Measurements from ENCODE around the gene MED13.
"Not testable (repeated sequence)": the region's sequence is repeated elsewhere in the genome, so short reads cannot be mapped to it uniquely, and the experiment has no call there.

Gene MED13

DNA sequence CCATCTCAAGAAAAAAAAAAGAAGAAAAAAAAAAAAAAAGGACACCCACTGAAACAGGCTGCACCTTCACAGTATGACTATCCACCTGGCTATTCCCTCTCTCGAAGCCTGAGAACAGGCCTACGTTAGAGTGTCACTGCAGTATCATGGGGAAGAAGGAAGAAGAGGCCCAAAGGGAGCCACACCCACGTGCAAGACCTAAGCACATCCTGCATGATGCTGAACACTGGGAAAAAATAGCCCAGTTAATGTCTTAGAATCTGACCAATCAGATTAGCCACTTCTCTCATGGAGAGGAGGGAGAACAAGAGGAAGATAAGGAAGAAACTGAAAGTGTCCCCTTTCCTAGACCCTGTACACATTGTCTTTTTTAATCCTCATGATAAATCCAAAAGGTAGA is 19.5 kb upstream of the MED13 start:
- Mint-ChIP-seq H3K9me3 (no peaks in the 10 kb centered on the region), H3K4me1 (no peaks in the 10 kb centered on the region), H3K36me3 (ENCODE audit: insufficient read depth) (no peaks in the 10 kb centered on the region), H3K27ac (ENCODE audit: low read depth) (no peak overlapping the region), H3K27me3 (peaks cover 11% of the 10 kb centered on the region), H3K4me3 (no peak overlapping the region)
- DNase-seq (ENCODE audit: low spot score in 2 of 2), result no peak
- no peak for ATAC-seq (replicated peaks; ENCODE audit: extremely low read depth, poor library complexity, severe bottlenecking)

DNA sequence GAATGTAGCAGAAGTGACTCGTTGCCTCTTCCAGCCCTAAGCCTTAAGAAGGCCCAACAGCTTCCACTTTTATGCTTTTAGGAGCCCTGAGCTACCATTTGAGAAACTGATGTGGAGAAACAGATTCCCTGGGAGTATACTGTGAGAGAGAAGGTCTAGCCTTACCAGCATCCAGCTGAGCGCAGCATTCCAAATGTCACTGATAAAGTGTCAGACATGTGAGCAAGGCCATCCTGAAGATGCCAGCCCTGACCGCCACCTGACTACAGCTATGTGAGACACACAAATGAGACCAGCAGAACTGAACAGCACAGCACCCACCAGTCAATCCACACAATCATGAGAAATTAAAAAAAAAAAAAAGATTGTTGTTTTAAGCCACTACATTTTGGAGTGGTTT is 18.6 kb upstream of the MED13 start:
- Mint-ChIP-seq H3K27me3 (peaks cover 19% of the 10 kb centered on the region), H3K4me3 (no peak overlapping the region), H3K27ac (ENCODE audit: low read depth) (no peak overlapping the region), H3K4me1 (no peaks in the 10 kb centered on the region), H3K9me3 (no peaks in the 10 kb centered on the region), H3K36me3 (ENCODE audit: insufficient read depth) (no peaks in the 10 kb centered on the region)
- DNase-seq (ENCODE audit: low spot score in 2 of 2) (no peak), ATAC-seq (replicated peaks; ENCODE audit: extremely low read depth, poor library complexity, severe bottlenecking) (no peak)

DNA sequence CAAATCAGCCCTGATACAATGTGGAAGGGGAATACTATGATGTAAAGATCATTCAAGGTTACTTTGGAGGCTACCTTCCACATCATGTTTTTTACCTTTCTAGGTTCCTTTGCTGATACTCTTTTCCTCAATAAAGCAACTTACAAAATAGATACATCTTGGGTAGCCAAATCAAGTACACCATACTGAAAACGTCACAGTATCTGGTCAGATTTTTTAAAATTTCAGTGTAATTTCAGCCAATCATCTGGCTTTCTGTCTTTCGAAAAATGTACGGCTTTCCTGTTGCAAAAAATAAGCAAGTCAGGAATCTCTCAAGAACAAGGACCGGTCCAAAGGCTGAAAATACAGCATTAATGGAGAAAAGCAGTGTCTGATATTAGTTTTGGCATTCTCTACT is 15.6 kb upstream of the MED13 start:
- H3K9me3 Mint-ChIP-seq, result no peaks in the 10 kb centered on the region
- no peak for DNase-seq (ENCODE audit: low spot score in 2 of 2)
- no peaks in the 10 kb centered on the region for H3K36me3 Mint-ChIP-seq (ENCODE audit: insufficient read depth)
- peaks cover 42% of the 10 kb centered on the region for H3K27me3 Mint-ChIP-seq
- H3K27ac Mint-ChIP-seq (ENCODE audit: low read depth), result no peak overlapping the region
- no peak for ATAC-seq (replicated peaks; ENCODE audit: extremely low read depth, poor library complexity, severe bottlenecking)
- H3K4me3 Mint-ChIP-seq, result no peak overlapping the region
- H3K4me1 Mint-ChIP-seq, result no peaks in the 10 kb centered on the region

DNA sequence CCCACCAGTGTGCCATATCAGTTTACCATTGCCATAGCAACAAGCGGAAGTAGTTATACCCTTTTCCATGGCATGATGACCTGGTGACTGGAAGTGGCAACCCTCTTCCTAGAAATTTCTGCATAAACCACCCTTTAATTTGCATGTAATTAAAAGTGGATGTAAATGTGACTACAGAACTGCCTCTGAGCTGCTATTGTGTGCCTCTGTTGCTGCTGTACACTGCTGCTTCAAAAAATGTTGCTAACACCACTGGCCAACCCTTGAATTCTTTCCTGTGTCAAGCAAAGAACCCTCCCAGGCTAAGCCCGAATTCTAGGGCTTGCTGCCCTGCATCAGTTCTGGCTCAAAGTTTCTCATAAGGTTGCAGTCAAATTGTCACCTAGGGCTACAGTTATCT is 12.9 kb upstream of the MED13 start:
- Mint-ChIP-seq H3K4me3 (no peak overlapping the region), H3K9me3 (no peaks in the 10 kb centered on the region), H3K27ac (ENCODE audit: low read depth) (no peak overlapping the region), H3K4me1 (no peaks in the 10 kb centered on the region), H3K27me3 (peaks cover 42% of the 10 kb centered on the region), H3K36me3 (ENCODE audit: insufficient read depth) (no peaks in the 10 kb centered on the region)
- DNase-seq (ENCODE audit: low spot score in 2 of 2) (no peak), ATAC-seq (replicated peaks; ENCODE audit: extremely low read depth, poor library complexity, severe bottlenecking) (no peak)

DNA sequence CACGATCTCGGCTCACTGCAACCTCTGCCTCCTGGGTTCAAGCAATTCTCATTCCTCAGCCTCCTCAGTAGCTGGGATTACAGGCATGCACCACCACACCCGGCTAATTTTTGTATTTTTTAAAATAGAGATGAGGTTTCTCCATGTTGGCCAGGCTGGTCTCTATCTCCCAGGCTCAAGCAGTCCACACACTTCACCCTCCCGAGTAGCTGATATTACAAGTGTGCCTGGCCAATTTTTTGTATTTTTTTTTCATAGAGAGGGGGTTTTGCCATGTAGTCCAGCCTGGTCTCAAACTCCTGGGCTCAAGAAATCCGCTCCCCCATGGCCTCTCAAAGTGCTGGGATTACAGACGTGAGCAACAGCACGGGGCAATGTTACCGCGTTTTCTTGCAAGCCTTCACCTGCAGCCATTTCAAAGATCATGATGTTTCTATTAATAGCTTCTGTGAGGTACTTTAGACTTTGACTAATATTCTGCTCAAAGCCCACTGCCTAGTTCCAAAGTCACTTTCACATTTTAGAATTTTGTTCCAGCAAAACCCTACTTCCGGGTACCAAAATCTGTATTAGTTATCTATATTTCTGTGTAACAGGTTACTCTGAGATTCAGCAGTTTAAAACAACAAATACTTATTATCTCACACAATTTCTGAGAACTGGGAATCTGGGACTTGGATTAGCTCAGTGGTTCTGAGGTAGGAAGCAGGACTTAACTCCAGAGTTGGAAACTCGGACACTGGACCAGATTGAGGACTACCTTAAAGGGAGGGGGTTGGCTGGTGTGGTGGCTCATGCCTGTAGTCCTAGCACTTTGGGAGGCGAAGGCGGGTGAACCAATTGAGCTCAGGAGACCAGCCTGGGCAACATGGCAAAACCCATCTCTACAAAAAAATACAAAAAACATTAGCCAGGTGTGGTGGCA is 12.0 kb upstream of the MED13 start:
- Mint-ChIP-seq H3K4me1 (no peaks in the 10 kb centered on the region), H3K36me3 (ENCODE audit: insufficient read depth) (no peaks in the 10 kb centered on the region), H3K4me3 (no peak overlapping the region), H3K27me3 (peaks cover 42% of the 10 kb centered on the region), H3K27ac (ENCODE audit: low read depth) (no peak overlapping the region), H3K9me3 (no peaks in the 10 kb centered on the region)
- DNase-seq (ENCODE audit: low spot score in 2 of 2) (no peak), ATAC-seq (replicated peaks; ENCODE audit: extremely low read depth, poor library complexity, severe bottlenecking) (no peak)

DNA sequence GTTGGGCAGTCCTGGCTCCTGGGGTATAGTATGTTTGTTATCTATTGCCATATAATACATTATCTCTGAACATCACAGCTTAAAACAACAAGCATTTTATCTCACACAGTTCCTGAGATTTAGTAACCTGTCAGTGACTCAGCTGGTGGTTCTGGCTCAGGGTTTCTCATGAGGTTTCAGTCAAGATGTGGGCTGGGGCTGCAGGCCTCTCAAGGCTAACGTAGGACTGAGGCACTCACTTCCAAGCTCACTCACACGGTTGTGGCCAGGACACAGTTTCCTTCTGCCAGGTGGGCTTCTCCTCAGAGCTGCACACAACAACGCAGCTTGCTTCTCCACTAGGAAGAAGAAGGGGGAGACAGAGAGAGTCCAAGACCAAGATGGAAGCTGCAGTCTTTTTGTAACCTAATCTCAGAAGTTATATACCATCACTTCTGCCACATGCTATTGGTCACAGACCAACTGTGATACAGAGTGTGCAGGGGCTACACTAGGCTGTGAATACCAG is 10.3 kb upstream of the MED13 start:
- Mint-ChIP-seq H3K4me3 (no peak overlapping the region), H3K36me3 (ENCODE audit: insufficient read depth) (no peaks in the 10 kb centered on the region), H3K9me3 (no peaks in the 10 kb centered on the region), H3K4me1 (no peaks in the 10 kb centered on the region), H3K27me3 (peaks cover 39% of the 10 kb centered on the region), H3K27ac (ENCODE audit: low read depth) (no peak overlapping the region)
- ATAC-seq (replicated peaks; ENCODE audit: extremely low read depth, poor library complexity, severe bottlenecking), result no peak
- DNase-seq (ENCODE audit: low spot score in 2 of 2), result no peak

DNA sequence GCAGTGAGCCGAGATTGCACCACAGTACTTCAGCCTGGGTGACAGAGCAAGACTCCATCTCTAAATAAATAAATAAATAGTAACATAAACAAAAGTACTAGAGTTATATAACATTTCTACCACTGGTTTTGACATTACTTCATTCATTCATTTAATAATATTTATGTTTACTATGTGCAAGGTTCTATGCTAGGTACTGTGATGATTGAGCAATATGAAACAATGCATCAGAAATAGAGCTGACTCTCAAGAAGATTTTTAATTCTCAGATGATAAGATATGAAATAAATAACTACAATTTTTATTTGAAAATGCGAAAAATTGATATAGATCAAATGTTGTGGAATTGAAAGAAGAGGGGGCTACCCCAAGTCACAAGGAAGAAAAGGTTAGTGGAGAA is 8.9 kb upstream of the MED13 start:
- H3K9me3 Mint-ChIP-seq, result no peaks in the 10 kb centered on the region
- no peaks in the 10 kb centered on the region for H3K36me3 Mint-ChIP-seq (ENCODE audit: insufficient read depth)
- DNase-seq (ENCODE audit: low spot score in 2 of 2), result no peak
- ATAC-seq (replicated peaks; ENCODE audit: extremely low read depth, poor library complexity, severe bottlenecking), result no peak
- peaks cover 26% of the 10 kb centered on the region for H3K27me3 Mint-ChIP-seq
- H3K4me1 Mint-ChIP-seq, result no peaks in the 10 kb centered on the region
- H3K4me3 Mint-ChIP-seq, result no peak overlapping the region
- H3K27ac Mint-ChIP-seq (ENCODE audit: low read depth), result no peak overlapping the region

DNA sequence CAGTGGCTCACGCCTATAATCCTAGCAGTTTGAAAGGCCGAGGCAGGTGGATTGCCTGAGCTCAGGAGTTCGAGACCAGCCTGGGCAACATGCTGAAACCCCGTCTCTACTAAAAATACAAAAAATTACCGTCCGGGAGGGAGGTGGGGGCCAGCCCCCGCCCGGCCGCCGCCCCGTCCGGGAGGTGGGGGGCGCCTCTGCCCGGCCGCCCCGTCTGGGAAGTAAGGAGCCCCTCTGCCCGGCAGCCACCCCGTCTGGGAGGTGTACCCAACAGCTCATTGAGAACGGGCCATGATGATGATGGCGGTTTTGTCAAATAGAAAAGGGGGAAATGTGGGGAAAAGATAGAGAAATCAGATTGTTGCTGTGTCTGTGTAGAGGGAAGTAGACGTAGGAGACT is 7.8 kb upstream of the MED13 start:
- not testable (repeated sequence) for H3K27ac Mint-ChIP-seq (ENCODE audit: low read depth); DNase-seq (ENCODE audit: low spot score in 2 of 2); H3K36me3 Mint-ChIP-seq (ENCODE audit: insufficient read depth); H3K4me3 Mint-ChIP-seq; ATAC-seq (replicated peaks; ENCODE audit: extremely low read depth, poor library complexity, severe bottlenecking); H3K9me3 Mint-ChIP-seq; H3K4me1 Mint-ChIP-seq
- peaks cover 15% of the 10 kb centered on the region for H3K27me3 Mint-ChIP-seq

DNA sequence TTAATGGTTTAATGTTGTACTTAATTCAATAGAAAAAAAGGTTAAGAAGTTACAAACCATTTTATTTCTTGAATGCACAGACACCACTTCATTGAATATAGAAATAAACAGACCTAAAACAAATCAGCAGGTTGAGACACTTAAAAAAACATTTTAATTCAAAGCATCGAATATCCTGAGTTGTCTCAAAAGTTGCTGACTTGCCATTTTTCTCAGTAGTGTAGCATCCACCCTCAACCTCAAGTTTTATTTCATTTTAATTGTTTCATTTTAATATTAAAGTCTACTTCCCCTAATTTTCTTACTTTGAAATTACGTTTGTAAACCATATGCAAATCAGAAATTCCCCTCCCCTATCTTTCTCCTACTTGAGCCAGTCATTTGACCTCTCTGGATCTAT is 5.8 kb upstream of the MED13 start:
- ATAC-seq (replicated peaks; ENCODE audit: extremely low read depth, poor library complexity, severe bottlenecking), result no peak
- H3K36me3 Mint-ChIP-seq (ENCODE audit: insufficient read depth), result peaks cover 3% of the 10 kb centered on the region

DNA sequence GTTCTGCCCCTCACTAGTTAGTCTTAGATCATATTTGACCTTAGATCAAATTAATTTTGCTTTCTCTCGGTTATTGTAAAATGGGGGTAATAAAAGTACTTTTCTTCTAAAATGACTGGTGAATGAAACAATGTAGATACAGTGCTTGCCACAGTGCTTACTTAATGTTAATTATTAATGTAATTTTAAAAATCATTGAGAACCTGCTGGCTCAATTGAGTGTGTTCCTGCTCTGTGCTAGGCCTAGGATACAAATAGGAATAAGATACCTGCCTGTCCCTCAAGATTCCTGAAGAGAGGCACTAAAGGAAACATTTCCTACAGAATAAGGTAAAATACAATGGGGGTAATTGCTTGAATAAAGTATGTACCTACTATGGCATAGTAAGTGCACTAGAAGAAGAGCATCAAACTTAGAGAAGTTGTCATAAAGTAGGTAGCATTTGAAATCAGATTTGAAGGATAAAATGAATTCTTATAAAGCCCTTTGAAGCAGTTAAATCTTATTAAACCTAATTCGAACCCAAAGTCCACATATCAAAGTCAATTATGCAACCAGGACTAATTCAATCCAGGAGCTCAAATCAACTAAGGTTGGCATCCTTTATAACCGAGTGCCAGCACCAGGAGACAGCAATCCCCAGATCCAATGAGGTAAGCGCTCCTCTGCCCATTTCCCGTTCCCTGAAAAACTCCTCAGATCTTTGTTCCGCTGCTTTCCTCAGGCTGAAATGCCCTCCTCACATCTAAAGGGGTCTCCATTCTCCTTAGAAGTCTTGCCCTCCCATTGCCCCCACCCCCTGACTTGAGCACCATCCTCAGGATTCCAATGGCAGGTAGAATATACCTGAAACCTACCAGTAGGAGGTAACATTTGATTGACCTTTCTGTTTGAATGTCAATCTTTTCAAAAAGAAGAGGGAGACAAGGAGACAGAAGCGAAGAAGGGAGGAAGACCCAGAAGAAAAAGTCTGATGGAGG is 2.4 kb upstream of the MED13 start:
- ATAC-seq (replicated peaks; ENCODE audit: extremely low read depth, poor library complexity, severe bottlenecking) (no peak), DNase-seq (ENCODE audit: low spot score in 2 of 2) (no peak)
- Mint-ChIP-seq H3K4me1 (peaks cover 29% of the 10 kb centered on the region), H3K27ac (ENCODE audit: low read depth) (no peak overlapping the region), H3K36me3 (ENCODE audit: insufficient read depth) (peaks cover 15% of the 10 kb centered on the region), H3K9me3 (no peaks in the 10 kb centered on the region), H3K4me3 (no peak overlapping the region), H3K27me3 (no peaks in the 10 kb centered on the region)

More for the DNA sequence above, 5.8 kb upstream of the MED13 start:
- no peak overlapping the region for H3K4me3 Mint-ChIP-seq
- no peaks in the 10 kb centered on the region for H3K27me3 Mint-ChIP-seq
- H3K27ac Mint-ChIP-seq (ENCODE audit: low read depth), result no peak overlapping the region
- H3K9me3 Mint-ChIP-seq, result no peaks in the 10 kb centered on the region
- peaks cover 4% of the 10 kb centered on the region for H3K4me1 Mint-ChIP-seq
- no peak for DNase-seq (ENCODE audit: low spot score in 2 of 2)

DNA sequence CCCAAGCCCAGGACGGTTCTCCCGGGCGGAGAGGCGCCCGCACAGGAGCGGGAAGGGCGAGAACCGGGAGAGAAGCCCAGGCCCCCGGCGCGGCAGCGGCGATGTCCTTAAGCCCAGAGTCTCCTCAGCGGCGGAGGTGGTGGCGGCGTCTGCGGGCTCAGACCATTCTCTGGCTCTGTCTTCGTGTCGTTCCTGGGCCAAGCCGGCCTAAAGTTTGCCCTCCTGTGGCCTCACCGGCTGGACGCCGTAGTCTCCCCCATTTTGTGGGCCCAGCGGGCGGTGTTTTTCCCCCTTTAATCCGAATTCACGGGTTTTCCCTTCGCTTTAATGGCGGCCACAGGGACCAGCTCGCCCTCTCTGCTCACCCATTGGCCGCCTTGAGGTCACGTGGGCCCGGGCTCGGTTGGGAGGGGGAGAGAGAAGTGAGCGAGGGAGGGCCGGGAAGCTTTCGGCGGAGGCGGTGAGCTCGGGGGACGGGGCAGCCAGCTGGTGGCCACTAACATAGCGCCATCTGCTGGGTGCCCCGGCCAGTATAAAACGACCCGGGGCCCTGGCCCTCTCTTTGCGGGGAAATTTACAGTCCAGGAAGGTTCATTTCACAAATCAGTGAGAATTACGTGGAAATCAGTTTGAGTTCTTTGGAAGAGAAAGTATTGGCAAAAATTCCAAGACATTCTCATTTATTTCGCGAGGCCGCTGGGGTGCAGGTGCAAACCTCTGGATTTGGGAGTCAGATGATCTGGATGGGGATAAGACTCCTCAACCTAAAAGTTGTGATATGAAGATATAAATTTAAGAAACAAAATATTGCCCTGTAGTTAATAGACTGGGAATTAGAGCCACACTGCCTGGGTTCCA is 762 bp upstream of the MED13 start:
- H3K4me3 Mint-ChIP-seq, result peak overlapping the region; percentile 94
- peaks cover 21% of the 10 kb centered on the region for H3K36me3 Mint-ChIP-seq (ENCODE audit: insufficient read depth)
- DNase-seq (ENCODE audit: low spot score in 2 of 2), result peak; percentile 93 to 97
- no peaks in the 10 kb centered on the region for H3K9me3 Mint-ChIP-seq
- no peaks in the 10 kb centered on the region for H3K27me3 Mint-ChIP-seq
- peak; percentile 95 for ATAC-seq (replicated peaks; ENCODE audit: extremely low read depth, poor library complexity, severe bottlenecking)
- H3K27ac Mint-ChIP-seq (ENCODE audit: low read depth), result peak overlapping the region; percentile 96
- H3K4me1 Mint-ChIP-seq, result peaks cover 37% of the 10 kb centered on the region

Data from central memory CD8-positive, alpha-beta T cell (primary cell).